Gastroesophageal sphincter (tissue), 3 donors: ENCODE results near the gene FAM83C.

Source experiments
- EP300 ChIP-seq: sonication (generic); formaldehyde crosslinking; IDR thresholded peaks from one replicate; pipeline ENCODE4 v1.6.1; 2017; ENCODE audit warnings: antibody characterized with exemption, mild to moderate bottlenecking
- POLR2A ChIP-seq, 2 donors: fragments of 450-650 bp; IDR thresholded peaks; one replicate each; pipeline ENCODE4 v1.6.1; 2017; ENCODE audit warnings: antibody characterized with exemption in 2 of 2, mild to moderate bottlenecking in 2 of 2, moderate library complexity in 1 of 2
- POLR2AphosphoS5 ChIP-seq: sonication (generic); formaldehyde crosslinking; IDR thresholded peaks from one replicate; pipeline ENCODE4 v1.6.1; 2017; ENCODE audit warnings: antibody characterized with exemption
- TF ChIP-seq, protein P1 (sequence below), 4 experiments: fragments of 200-600 bp in 2 of 4; fragments of 450-650 bp in 2 of 4; sonication (generic) in 1 of 4; IDR thresholded peaks; one replicate each; pipeline ENCODE4 v1.5.1; 2017 to 2019; ENCODE audit warnings: antibody characterized with exemption in 4 of 4, mild to moderate bottlenecking in 2 of 4, moderate library complexity in 2 of 4

DNA sequence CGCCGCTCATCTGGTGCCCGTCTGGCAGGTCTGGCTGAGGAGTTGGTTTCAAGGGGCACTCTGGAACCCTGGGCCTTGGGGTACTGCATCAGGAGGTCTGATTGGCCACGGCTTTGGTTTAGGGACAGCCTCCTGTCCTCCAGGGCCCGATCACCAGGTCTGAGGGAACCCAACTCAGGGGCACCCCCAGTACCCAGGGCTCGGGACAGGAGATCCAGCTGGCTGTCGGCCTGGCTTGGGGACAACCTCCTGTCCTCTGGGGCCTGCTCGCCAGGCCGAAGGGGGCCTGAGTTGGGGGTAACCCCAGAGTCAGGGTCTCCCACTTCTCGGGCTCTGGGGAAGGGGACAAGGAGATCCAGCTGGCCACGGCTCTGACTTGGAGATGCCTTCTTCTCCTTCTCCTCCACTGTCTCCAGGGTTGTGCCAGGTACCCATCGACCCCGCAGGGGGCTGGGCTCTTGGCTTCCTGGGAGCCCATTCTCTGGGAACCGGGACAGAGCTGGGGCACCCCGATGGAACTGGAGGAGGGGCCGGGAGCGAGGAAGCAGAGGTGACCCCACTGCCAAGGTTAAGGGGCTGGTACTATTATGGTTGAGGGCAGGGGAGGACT, 5.2 kb downstream of the FAM83C start:
- TF ChIP-seq, protein P1, sequence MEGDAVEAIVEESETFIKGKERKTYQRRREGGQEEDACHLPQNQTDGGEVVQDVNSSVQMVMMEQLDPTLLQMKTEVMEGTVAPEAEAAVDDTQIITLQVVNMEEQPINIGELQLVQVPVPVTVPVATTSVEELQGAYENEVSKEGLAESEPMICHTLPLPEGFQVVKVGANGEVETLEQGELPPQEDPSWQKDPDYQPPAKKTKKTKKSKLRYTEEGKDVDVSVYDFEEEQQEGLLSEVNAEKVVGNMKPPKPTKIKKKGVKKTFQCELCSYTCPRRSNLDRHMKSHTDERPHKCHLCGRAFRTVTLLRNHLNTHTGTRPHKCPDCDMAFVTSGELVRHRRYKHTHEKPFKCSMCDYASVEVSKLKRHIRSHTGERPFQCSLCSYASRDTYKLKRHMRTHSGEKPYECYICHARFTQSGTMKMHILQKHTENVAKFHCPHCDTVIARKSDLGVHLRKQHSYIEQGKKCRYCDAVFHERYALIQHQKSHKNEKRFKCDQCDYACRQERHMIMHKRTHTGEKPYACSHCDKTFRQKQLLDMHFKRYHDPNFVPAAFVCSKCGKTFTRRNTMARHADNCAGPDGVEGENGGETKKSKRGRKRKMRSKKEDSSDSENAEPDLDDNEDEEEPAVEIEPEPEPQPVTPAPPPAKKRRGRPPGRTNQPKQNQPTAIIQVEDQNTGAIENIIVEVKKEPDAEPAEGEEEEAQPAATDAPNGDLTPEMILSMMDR (IDR thresholded peaks at IDR 0.05), result no peak
- no peak for TF ChIP-seq POLR2A (IDR thresholded peaks at IDR 0.05)
- no peak for TF ChIP-seq EP300
- TF ChIP-seq POLR2AphosphoS5, result no peak
